Panc1 (cell line): Measurements from ENCODE around the gene NPM1.

Experiments
- CTCF ChIP-seq: fragments of 450-650 bp; IDR thresholded peaks from 2 replicates; pipeline ENCODE4 v1.5.1; 2017; ENCODE audit warnings: mild to moderate bottlenecking
- POLR2AphosphoS5 ChIP-seq: IDR thresholded peaks from 2 replicates; pipeline ENCODE4 v1.6.1; 2012; ENCODE audit warnings: mild to moderate bottlenecking, low read depth, low read length, moderate library complexity
- REST ChIP-seq, 2 experiments: IDR thresholded peaks; 2 replicates each; pipeline ENCODE4 v1.6.1; 2011 to 2012; ENCODE audit warnings: low read depth in 2 of 2, control low read depth in 1 of 2, low read length in 1 of 2, mild to moderate bottlenecking in 1 of 2, moderate library complexity in 1 of 2; ENCODE audit not compliant: insufficient read depth in 1 of 2
- SIN3A ChIP-seq: IDR thresholded peaks from 2 replicates; pipeline ENCODE4 v1.6.1; 2012; ENCODE audit warnings: low read depth, mild to moderate bottlenecking, low read length, moderate library complexity, borderline replicate concordance; ENCODE audit not compliant: insufficient read depth
- TCF7L2 ChIP-seq: IDR thresholded peaks from 2 replicates; pipeline ENCODE4 v1.6.1; 2011; ENCODE audit warnings: mild to moderate bottlenecking, low read depth, low read length, inconsistent platforms

- TF ChIP-seq CTCF, result no peak
- no peak for TF ChIP-seq REST (IDR thresholded peaks at IDR 0.05; ENCODE audit: insufficient read depth in 1 of 2, low read depth in 2 of 2, low read length in 1 of 2)
- no peak for TF ChIP-seq SIN3A
- no peak for TF ChIP-seq POLR2AphosphoS5
- no peak for TF ChIP-seq TCF7L2
Observed at GRCh38 chr5:171386006-171386671, 1.5 kb upstream of the NPM1 start.
